Keratinocyte (primary cell): ENCODE data around the gene TRPM3.

Source experiments
- EZH2 ChIP-seq: IDR thresholded peaks from one replicate; pipeline ENCODE4 v1.6.1; 2012; ENCODE audit warnings: inconsistent platforms, mild to moderate bottlenecking, low read length, moderate library complexity
- TF ChIP-seq, protein P1 (sequence below), 3 experiments: IDR thresholded peaks in 1 of 3; conservative IDR thresholded peaks in 1 of 3; optimal IDR thresholded peaks in 1 of 3; 2 replicates in 2 of 3; 3 replicates in 1 of 3; pipeline versions ENCODE3 to v1.5.1; 2011; ENCODE audit warnings: low read length in 3 of 3, mild to moderate bottlenecking in 3 of 3, moderate library complexity in 2 of 3, control low read depth in 1 of 3, inconsistent platforms in 1 of 3; ENCODE audit not compliant: insufficient read depth in 2 of 3; ENCODE audit errors: extremely low read depth in 1 of 3

DNA sequence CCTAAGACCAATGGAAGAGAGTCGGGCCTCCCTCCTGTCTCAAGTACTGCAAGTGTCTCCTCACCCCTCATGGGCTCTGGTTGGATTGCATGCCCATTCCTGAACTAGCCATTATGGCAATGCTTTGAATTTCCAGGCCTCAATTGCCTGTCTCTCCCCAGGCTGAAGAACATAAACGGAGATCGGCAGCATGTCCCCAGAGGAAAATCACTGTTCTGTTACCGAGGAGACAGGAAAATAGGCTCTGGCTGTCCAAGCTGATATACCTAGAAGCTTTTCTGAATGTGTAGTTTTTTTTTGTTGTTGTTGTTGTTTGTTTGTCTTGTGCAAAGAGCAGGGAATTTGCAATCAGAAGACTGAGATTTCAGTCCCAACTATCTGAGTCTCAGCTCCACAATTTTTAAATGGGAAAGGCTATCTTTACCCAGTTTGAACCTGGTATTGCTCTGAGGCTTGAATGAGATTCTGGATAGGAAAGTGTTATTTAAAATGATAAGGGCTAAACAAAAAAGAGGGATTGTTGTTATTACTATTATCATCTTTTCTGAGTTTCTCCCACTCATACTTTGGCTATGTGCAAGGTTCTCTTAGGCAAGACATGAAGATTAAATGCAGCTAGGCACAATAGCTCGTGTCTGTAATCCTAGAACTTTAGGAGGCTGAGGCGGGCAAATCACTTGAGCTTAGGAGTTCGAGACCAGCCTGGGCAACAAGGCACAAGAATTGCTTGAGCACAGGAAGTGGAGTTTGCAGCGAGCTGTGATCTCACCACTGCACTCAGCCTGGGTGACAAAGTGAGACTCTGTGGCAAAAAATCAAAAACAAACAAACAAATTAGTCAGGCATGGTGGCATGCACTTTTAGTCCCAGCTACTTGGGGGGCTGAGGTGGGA is 629.7 kb downstream of the TRPM3 start:
- TF ChIP-seq, protein P1, sequence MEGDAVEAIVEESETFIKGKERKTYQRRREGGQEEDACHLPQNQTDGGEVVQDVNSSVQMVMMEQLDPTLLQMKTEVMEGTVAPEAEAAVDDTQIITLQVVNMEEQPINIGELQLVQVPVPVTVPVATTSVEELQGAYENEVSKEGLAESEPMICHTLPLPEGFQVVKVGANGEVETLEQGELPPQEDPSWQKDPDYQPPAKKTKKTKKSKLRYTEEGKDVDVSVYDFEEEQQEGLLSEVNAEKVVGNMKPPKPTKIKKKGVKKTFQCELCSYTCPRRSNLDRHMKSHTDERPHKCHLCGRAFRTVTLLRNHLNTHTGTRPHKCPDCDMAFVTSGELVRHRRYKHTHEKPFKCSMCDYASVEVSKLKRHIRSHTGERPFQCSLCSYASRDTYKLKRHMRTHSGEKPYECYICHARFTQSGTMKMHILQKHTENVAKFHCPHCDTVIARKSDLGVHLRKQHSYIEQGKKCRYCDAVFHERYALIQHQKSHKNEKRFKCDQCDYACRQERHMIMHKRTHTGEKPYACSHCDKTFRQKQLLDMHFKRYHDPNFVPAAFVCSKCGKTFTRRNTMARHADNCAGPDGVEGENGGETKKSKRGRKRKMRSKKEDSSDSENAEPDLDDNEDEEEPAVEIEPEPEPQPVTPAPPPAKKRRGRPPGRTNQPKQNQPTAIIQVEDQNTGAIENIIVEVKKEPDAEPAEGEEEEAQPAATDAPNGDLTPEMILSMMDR (optimal IDR thresholded peaks at IDR 0.05 in 1 of 3, IDR thresholded peaks at IDR 0.05 in 1 of 3, conservative IDR thresholded peaks at IDR 0.05 in 1 of 3; ENCODE audit: extremely low read depth in 1 of 3, insufficient read depth in 2 of 3, low read length in 3 of 3): no peak
- TF ChIP-seq EZH2: no peak
